ENCODE results near the gene ETV2.
"Not testable (repeated sequence)": the region's sequence is repeated elsewhere in the genome, so short reads cannot be mapped to it uniquely, and the experiment has no call there.

Gene ETV2

DNA sequence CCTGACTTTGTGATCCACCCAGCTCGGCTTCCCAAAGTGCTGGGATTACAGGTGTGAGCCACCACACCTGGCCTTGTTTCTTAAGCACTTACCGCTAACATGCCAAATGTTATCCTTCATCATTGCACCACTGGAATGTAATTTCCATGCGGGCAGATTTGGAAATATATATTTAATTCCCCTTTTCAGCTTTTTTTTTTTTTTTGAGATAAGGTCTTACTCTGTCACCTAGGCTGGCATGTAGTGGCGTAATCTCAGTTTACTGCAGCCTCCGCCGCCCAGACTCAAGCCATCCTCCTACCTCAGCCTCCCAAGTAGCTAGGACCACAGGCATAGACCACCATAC, 20.4 kb downstream of the ETV2 start:
- no peak for DNase-seq

- DNase-seq = no peak
Observed at GRCh38 chr19:35663981-35664380, 22.4 kb downstream of the ETV2 start.

GRCh38 chr19:35665157-35665556, 23.6 kb downstream of the ETV2 start:
- DNase-seq = no peak

DNA sequence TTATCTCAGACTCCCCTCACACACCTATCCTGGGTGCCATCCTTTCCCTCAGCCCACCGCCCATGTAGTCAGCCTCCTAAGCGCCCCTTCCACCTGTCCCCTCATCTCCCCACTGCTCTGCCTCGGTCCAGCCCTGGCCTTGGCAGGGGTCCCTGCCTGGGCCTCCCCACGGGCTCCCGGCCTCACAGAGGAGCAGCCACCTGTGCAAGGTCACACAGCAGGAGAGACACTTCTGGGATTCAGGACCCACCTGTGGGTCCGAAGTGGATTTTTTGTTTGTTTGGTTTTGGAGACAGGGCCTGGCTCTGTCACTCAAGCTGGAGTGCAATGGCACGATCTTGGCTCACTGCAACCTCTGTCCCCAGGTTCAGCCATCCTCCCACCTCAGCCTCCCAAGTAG, 24.1 kb downstream of the ETV2 start:
- no peak for DNase-seq

DNA sequence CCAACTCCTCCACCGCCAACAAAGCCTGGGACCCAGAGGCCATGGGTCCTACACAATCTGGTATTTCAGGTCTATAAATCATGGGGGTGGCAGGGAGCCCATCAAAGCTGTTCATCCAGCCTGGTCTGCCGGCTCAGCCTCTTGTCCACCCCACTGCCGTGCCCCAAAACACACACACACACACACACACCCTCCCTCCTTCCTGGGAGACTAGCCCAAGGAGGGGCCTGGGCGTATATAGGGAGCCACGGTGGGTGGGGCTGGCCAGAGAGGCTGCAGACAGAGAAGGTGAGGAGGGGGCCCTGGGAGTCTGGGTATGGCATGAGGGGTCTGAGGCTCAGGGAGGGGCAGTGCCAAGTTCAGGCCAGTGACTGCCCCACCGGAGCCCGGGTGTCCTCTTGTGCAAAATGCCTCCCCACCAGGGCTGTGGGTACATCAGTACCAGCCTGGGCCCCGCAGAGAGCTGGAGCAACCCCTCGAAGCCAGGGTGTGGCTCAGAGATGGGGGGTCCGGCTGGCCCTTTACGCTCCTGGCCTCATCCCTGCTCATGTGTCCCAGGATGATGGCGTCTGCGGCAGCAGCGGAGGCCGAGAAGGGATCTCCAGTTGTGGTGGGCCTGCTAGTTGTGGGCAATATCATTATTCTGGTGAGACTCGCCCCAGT, 24.8 kb downstream of the ETV2 start, which contains the start of gene UPK1A:
UPK1A (plus strand) TSS at position 267 of the 663 bp plus-strand sequence; CDS start at position 563, 296 bp downstream.
- DNase-seq = no peak

GRCh38 chr19:35669566-35669965, 28.0 kb downstream of the ETV2 start:
- no peak for DNase-seq

- no peak for DNase-seq
Observed at GRCh38 chr19:35669974-35670373, 28.4 kb downstream of the ETV2 start.

GRCh38 chr19:35670686-35671085, 29.1 kb downstream of the ETV2 start:
- DNase-seq = no peak

GRCh38 chr19:35671818-35672217, 30.3 kb downstream of the ETV2 start:
- no peak for DNase-seq

- peak; percentile 2 for DNase-seq
Observed at GRCh38 chr19:35673121-35673804, 31.7 kb downstream of the ETV2 start.

GRCh38 chr19:35675589-35676140, 34.1 kb downstream of the ETV2 start:
- DNase-seq = no peak

GRCh38 chr19:35689836-35690235, 48.3 kb downstream of the ETV2 start:
- no peak for DNase-seq

GRCh38 chr19:35691106-35691505, 49.6 kb downstream of the ETV2 start:
- not testable (repeated sequence) for DNase-seq

DNA sequence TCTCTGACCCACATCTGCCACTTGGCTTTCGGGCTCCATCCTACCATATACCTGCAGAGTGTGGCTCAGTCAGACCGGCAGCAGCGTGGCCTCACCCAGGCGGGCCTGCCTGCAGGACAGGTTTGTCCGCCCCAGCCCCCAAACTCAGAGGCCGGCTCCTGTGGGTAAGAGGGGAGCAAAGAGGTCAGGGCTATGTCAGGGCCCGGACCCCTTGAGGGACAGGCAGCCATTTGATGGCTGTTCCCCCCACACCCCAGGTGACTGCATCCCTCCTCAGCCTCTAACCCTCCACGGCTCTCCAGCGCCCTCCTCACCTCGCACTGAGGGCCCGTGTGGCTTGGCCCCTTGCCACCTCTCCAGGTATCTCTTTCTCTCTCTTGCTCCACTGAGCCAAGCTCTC, 50.5 kb downstream of the ETV2 start:
- DNase-seq = no peak

GRCh38 chr19:35693422-35693821, 51.9 kb downstream of the ETV2 start:
- DNase-seq = no peak

DNA sequence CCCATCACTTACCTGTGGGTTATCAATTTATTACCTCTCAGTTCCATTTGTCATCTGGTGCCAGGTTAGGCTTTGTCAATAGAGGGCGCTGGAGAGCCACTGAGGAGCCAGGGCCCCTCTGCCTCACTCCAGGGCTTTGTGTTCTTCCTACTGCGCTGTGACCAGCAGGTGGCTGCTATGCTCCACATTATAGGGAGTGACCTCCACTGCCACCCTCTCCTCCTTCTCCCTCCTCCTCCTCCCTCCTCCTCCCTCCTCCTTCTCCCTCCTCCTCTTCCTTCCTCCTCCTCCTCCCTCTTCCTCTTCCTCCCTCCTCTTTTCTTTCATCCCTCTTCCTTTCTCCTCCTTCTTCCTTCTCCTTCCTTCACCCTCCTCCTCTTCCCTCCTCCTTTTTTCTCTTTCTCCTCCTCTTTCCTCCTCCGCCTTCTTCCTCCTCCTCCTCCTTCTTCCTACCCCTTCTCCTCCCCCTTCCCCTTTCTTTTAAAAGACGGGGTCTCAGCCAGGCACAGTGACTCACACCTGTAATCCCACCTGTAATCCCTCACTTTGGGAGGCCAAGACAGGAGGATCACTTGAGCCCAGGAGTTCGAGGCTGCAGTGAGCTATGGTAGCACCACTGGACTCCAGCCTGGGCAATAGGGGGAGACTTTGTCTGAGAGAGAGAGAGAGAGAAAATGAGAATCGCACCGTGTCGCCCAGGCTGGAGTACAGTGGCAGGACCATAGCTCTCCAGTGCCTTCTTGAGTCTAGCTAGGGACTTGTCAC, 52.5 kb downstream of the ETV2 start:
- DNase-seq = peak; percentile 86

Measured in NCI-H1105 (cell line).